Measurements from ENCODE around the gene STAT5B. TPM values are rescaled to one million over a fixed set of nuclear protein-coding genes. Genes with fewer than 3 reads are reported as not detected.

Gene STAT5B
- total RNA-seq, 1 experiment from 2014 or later, result 36.4 TPM

DNA sequence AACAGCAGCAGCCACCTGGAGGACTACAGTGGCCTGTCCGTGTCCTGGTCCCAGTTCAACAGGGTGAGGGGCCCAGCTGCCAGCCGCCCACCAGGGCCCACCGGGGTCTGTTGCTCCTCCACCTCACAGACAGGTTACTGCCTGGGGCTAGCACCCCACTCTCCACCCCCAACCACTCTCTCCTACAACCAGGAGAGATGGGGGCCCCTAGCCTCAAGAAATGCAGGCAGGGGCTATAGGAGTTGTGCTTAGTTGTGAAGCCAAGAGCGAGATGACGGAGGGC is 30.1 kb upstream of the STAT5B start:
- no peak overlapping the region for H3K27ac Mint-ChIP-seq
- DNase-seq (ENCODE audit: low spot score), result no peak
- H3K4me1 Mint-ChIP-seq, result peaks cover 18% of the 10 kb centered on the region
- no peak overlapping the region for H3K4me3 Mint-ChIP-seq
- CTCF ChIA-PET, result interaction anchor here (1.0 to 1.6 kb wide), 4 partner anchors 29 to 100 kb away, joined by 3 to 6 read pairs (median 4); no protein-coding TSS in a partner anchor
- POLR2A ChIA-PET, result interaction anchor here (0.5 kb wide), 1 partner anchor 214 kb away, joined by 3 read pairs; no protein-coding TSS in a partner anchor
- no peaks in the 10 kb centered on the region for H3K9me3 Mint-ChIP-seq
- no peak for ATAC-seq
- H3K36me3 Mint-ChIP-seq, result no peaks in the 10 kb centered on the region
- H3K27me3 Mint-ChIP-seq (ENCODE audit: low read depth), result no peaks in the 10 kb centered on the region; the same call in none of the 2 replicates
- TF ChIP-seq, protein P1, sequence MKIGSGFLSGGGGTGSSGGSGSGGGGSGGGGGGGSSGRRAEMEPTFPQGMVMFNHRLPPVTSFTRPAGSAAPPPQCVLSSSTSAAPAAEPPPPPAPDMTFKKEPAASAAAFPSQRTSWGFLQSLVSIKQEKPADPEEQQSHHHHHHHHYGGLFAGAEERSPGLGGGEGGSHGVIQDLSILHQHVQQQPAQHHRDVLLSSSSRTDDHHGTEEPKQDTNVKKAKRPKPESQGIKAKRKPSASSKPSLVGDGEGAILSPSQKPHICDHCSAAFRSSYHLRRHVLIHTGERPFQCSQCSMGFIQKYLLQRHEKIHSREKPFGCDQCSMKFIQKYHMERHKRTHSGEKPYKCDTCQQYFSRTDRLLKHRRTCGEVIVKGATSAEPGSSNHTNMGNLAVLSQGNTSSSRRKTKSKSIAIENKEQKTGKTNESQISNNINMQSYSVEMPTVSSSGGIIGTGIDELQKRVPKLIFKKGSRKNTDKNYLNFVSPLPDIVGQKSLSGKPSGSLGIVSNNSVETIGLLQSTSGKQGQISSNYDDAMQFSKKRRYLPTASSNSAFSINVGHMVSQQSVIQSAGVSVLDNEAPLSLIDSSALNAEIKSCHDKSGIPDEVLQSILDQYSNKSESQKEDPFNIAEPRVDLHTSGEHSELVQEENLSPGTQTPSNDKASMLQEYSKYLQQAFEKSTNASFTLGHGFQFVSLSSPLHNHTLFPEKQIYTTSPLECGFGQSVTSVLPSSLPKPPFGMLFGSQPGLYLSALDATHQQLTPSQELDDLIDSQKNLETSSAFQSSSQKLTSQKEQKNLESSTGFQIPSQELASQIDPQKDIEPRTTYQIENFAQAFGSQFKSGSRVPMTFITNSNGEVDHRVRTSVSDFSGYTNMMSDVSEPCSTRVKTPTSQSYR (CRISPR knock-in tag; IDR thresholded peaks at IDR 0.05), result no peak
- TF ChIP-seq TCF7 (CRISPR knock-in tag; IDR thresholded peaks at IDR 0.05; ENCODE audit: low read depth) (no peak), NR1H2 (CRISPR knock-in tag; IDR thresholded peaks at IDR 0.05) (no peak), NFATC4 (CRISPR knock-in tag; IDR thresholded peaks at IDR 0.05) (no peak)
- TF ChIP-seq, protein P2, sequence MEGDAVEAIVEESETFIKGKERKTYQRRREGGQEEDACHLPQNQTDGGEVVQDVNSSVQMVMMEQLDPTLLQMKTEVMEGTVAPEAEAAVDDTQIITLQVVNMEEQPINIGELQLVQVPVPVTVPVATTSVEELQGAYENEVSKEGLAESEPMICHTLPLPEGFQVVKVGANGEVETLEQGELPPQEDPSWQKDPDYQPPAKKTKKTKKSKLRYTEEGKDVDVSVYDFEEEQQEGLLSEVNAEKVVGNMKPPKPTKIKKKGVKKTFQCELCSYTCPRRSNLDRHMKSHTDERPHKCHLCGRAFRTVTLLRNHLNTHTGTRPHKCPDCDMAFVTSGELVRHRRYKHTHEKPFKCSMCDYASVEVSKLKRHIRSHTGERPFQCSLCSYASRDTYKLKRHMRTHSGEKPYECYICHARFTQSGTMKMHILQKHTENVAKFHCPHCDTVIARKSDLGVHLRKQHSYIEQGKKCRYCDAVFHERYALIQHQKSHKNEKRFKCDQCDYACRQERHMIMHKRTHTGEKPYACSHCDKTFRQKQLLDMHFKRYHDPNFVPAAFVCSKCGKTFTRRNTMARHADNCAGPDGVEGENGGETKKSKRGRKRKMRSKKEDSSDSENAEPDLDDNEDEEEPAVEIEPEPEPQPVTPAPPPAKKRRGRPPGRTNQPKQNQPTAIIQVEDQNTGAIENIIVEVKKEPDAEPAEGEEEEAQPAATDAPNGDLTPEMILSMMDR (IDR thresholded peaks at IDR 0.05), result no peak
- TF ChIP-seq, protein P3, sequence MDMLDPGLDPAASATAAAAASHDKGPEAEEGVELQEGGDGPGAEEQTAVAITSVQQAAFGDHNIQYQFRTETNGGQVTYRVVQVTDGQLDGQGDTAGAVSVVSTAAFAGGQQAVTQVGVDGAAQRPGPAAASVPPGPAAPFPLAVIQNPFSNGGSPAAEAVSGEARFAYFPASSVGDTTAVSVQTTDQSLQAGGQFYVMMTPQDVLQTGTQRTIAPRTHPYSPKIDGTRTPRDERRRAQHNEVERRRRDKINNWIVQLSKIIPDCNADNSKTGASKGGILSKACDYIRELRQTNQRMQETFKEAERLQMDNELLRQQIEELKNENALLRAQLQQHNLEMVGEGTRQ (CRISPR knock-in tag; IDR thresholded peaks at IDR 0.05), result no peak
- TF ChIP-seq, protein P4, sequence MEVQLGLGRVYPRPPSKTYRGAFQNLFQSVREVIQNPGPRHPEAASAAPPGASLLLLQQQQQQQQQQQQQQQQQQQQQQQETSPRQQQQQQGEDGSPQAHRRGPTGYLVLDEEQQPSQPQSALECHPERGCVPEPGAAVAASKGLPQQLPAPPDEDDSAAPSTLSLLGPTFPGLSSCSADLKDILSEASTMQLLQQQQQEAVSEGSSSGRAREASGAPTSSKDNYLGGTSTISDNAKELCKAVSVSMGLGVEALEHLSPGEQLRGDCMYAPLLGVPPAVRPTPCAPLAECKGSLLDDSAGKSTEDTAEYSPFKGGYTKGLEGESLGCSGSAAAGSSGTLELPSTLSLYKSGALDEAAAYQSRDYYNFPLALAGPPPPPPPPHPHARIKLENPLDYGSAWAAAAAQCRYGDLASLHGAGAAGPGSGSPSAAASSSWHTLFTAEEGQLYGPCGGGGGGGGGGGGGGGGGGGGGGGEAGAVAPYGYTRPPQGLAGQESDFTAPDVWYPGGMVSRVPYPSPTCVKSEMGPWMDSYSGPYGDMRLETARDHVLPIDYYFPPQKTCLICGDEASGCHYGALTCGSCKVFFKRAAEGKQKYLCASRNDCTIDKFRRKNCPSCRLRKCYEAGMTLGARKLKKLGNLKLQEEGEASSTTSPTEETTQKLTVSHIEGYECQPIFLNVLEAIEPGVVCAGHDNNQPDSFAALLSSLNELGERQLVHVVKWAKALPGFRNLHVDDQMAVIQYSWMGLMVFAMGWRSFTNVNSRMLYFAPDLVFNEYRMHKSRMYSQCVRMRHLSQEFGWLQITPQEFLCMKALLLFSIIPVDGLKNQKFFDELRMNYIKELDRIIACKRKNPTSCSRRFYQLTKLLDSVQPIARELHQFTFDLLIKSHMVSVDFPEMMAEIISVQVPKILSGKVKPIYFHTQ (CRISPR knock-in tag; IDR thresholded peaks at IDR 0.05), result no peak
- TF ChIP-seq, protein P5, sequence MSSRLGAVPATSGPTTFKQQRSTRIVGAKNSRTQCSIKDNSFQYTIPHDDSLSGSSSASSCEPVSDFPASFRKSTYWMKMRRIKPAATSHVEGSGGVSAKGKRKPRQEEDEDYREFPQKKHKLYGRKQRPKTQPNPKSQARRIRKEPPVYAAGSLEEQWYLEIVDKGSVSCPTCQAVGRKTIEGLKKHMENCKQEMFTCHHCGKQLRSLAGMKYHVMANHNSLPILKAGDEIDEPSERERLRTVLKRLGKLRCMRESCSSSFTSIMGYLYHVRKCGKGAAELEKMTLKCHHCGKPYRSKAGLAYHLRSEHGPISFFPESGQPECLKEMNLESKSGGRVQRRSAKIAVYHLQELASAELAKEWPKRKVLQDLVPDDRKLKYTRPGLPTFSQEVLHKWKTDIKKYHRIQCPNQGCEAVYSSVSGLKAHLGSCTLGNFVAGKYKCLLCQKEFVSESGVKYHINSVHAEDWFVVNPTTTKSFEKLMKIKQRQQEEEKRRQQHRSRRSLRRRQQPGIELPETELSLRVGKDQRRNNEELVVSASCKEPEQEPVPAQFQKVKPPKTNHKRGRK (CRISPR knock-in tag; IDR thresholded peaks at IDR 0.05; ENCODE audit: borderline replicate concordance), result no peak

DNA sequence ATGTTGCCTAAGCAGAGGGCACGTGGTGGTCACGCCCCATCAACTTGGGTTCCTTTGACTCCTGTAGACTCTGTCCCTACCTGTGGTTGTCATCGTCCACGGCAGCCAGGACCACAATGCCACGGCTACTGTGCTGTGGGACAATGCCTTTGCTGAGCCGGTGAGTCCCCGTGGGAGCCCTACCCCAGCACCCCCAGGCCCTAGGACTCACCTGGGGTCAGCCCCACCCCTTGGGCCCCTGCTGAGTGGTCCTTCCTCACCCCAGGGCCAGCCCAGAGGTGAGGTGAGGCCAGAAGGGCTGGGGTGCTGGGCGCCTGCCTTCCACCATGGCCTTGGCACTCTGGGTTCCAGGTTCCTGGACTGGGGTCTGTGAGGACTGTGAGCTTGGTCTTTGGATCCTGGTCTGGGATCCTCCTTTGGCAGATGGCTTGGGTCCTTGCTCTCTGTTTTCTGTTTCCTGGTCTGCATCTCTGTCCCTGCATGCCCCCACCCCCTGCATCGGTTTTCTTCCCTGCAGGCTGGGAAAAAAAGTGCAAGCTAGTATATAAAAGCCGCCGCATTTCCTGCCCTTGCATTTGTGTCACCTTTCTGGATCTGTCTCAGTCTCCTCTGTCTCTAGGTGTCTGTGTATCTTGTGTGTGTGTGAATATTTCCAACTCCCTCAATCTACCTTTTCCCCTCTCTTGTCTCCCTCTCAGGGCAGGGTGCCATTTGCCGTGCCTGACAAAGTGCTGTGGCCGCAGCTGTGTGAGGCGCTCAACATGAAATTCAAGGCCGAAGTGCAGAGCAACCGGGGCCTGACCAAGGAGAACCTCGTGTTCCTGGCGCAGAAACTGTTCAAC is 29.6 kb upstream of the STAT5B start:
- POLR2A ChIA-PET, result interaction anchor here (0.5 kb wide), 1 partner anchor 214 kb away, joined by 3 read pairs; no protein-coding TSS in a partner anchor
- no peaks in the 10 kb centered on the region for H3K36me3 Mint-ChIP-seq
- no peak for DNase-seq (ENCODE audit: low spot score)
- CTCF ChIA-PET, result interaction anchor here (1.0 to 1.6 kb wide), 4 partner anchors 29 to 100 kb away, joined by 3 to 6 read pairs (median 4); no protein-coding TSS in a partner anchor
- H3K27me3 Mint-ChIP-seq (ENCODE audit: low read depth), result no peaks in the 10 kb centered on the region; the same call in none of the 2 replicates
- H3K4me1 Mint-ChIP-seq, result peaks cover 12% of the 10 kb centered on the region
- no peak overlapping the region for H3K27ac Mint-ChIP-seq
- ATAC-seq, result no peak
- no peaks in the 10 kb centered on the region for H3K9me3 Mint-ChIP-seq
- H3K4me3 Mint-ChIP-seq, result no peak overlapping the region
- TF ChIP-seq, protein P6, sequence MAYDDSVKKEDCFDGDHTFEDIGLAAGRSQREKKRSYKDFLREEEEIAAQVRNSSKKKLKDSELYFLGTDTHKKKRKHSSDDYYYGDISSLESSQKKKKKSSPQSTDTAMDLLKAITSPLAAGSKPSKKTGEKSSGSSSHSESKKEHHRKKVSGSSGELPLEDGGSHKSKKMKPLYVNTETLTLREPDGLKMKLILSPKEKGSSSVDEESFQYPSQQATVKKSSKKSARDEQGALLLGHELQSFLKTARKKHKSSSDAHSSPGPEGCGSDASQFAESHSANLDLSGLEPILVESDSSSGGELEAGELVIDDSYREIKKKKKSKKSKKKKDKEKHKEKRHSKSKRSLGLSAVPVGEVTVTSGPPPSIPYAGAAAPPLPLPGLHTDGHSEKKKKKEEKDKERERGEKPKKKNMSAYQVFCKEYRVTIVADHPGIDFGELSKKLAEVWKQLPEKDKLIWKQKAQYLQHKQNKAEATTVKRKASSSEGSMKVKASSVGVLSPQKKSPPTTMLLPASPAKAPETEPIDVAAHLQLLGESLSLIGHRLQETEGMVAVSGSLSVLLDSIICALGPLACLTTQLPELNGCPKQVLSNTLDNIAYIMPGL (CRISPR knock-in tag; IDR thresholded peaks at IDR 0.05), result no peak
- no peak for TF ChIP-seq CREM (CRISPR knock-in tag; IDR thresholded peaks at IDR 0.05)
- TF ChIP-seq MYBL2 (CRISPR knock-in tag; IDR thresholded peaks at IDR 0.05), result no peak
- TF ChIP-seq, protein P7, sequence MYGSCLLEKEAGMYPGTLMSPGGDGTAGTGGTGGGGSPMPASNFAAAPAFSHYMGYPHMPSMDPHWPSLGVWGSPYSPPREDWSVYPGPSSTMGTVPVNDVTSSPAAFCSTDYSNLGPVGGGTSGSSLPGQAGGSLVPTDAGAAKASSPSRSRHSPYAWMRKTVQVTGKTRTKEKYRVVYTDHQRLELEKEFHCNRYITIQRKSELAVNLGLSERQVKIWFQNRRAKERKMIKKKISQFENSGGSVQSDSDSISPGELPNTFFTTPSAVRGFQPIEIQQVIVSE (CRISPR knock-in tag; IDR thresholded peaks at IDR 0.05; ENCODE audit: borderline replicate concordance), result no peak
- TF ChIP-seq RORB (CRISPR knock-in tag; IDR thresholded peaks at IDR 0.05), result no peak
- TF ChIP-seq, protein P2 (IDR thresholded peaks at IDR 0.05), result no peak
- no peak for TF ChIP-seq ZNF671 (CRISPR knock-in tag; IDR thresholded peaks at IDR 0.05)
- TF ChIP-seq ATF1 (CRISPR knock-in tag; IDR thresholded peaks at IDR 0.05), result no peak
- TF ChIP-seq, protein P8, sequence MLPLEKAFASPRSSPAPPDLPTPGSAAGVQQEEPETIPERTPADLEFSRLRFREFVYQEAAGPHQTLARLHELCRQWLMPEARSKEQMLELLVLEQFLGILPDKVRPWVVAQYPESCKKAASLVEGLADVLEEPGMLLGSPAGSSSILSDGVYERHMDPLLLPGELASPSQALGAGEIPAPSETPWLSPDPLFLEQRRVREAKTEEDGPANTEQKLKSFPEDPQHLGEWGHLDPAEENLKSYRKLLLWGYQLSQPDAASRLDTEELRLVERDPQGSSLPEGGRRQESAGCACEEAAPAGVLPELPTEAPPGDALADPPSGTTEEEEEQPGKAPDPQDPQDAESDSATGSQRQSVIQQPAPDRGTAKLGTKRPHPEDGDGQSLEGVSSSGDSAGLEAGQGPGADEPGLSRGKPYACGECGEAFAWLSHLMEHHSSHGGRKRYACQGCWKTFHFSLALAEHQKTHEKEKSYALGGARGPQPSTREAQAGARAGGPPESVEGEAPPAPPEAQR (CRISPR knock-in tag; IDR thresholded peaks at IDR 0.05), result no peak
